Stimulated activated CD8-positive, alpha-beta memory T cell treated with anti-CD3 and anti-CD28 coated beads, Interleukin-12 subunit alpha, Interleukin-12 subunit beta, amount 100 ng/mL, for 1 hour (primary cell): ENCODE data around the gene KIZ.

Source experiments
- DNase-seq: peaks from one replicate; pipeline ENCODE4 v3.0.0-alpha.2; 2020; ENCODE audit warnings: low read depth

The KIZ gene

DNA sequence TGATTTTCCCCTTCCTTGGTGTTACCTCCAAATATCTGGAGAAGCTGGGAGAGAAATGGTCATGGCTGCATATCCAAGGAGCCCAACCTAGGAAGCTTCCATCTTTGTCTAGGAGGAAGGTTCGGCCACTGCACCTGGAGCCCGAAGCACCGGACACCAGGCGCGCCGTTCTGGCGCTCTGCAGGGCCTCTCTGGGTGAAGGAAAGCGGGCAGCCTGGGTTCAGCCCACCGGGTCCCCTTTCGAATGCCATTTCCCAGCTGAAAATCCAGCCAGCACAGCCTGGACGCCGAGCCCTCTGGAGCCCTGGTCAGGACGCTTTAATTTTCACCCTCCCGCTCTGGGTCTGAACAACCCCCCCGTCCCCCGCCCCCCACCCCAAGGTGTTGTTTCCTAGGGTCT, 21.0 kb upstream of the KIZ start:
- DNase-seq: no peak

DNA sequence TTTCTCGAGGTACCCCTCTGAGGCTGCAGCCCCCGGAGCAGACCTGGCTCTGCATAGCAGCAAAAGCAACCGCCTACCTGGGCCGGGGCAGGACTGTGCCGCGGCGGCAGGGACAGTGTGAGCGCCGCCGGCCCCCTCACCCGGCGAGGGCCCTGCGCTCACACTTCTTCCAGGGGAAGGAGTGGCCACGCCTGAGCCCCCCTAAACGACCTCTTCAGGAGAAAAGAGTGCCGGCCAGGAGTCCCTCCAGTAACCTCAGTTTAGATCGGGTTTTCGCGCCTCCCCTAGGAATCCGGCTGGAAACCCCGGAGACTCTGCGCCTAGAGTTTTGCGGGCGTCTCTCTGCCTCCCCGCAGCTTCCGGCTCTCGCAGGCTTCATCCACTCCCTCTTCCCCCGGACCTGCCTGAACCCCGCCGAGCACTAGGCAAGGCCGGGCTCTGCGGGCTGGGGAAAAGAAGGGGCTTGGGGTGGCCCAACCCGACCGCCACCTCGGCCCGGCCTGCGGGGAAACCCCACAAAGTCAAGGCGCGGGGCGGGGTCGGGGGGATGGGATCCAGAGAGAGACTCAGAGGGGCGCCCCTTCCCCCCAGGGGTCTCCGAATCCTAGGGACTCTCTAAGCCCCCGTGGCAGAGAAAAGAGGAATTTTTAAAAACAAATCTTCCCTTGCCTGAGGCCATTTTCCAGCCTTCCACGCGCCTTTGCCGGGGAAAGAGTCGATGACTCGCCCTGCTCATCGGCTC, 20.3 kb upstream of the KIZ start:
- no peak for DNase-seq

DNA sequence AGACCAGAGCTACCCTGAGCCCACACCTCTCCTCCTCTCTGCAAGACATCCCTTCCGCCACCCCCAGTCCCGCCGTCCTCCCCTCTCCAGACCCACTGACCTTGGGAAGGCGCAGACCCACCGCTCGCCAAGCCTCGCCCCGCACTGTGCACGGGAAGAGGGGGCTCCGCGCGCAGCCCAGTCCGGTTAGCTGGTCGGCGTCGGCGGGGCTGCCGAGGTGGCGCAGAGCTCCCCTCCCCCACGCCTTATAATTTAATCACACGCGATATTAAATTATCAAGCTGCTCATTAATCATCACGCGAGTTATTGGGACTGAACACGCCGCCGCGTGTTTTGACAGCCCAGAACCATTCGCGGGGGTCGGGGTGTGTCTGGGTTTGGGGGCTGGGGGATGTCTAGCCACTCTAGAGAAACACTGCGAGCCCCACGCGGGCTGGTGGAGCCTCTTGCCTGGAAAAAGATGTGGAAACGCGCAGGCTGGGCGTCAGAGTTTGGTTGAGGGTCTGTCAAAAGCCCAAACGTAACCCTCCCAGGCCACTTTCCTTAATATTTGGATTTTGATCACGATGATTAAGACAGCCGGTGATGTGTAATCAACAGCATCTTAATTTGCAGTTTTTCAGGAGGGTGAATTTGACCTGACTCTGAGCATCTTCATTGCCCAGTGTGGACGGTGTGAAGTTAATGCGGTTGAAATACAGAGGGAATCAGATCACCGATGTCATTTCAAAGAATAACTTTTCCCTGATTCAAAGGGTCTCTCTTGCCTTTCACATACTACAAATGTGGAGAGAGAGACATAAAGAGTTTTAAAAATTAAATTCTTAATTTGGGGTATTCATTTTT, 19.5 kb upstream of the KIZ start, which contains the start of gene LINC00237:
Gene LINC00237 (minus strand): TSS at position 188 of the 847 bp plus-strand sequence.
- DNase-seq: no peak

- no peak for DNase-seq
Measured at GRCh38 chr20:21109144-21109543, 16.7 kb upstream of the KIZ start.

DNA sequence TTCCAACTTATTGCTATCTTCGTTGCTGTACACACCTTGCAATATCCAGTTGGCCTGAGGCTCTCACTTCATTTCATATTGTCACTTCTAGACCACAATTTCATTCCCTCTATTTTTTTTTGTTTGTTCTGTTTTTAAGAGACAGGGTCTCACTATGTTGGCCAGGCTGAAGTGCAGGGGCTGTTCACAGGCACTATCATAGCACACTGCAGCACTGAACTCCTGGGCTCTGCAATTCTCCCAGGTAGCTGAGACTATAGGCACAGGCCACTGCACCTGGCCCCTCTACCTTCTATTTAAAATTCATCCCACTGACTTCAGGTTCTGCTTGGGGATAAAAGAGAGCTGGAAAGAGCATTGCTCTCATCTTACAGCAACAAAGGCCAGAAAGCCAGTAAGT, 15.1 kb upstream of the KIZ start:
- DNase-seq: no peak

DNA sequence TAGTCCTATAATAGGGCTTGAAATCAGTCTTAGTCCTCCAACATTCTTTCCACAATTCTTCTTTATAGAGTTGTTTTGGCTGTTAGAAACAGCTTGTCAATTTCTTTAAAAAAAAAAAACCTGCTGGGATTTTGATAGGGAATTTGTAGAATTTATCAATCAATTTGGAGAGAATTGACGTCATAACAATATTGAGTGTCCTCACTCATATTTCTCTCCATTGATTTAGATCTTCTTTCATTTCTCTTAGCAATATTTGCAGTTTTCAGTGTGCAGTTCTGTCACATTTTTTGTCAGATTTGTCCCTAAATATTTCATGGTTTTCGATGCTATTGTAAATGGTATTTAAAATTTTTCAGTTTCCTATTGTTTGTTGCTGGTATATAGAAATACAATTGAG, 14.5 kb upstream of the KIZ start:
- DNase-seq: no peak

- no peak for DNase-seq
Measured at GRCh38 chr20:21113697-21114096, 12.2 kb upstream of the KIZ start.

DNA sequence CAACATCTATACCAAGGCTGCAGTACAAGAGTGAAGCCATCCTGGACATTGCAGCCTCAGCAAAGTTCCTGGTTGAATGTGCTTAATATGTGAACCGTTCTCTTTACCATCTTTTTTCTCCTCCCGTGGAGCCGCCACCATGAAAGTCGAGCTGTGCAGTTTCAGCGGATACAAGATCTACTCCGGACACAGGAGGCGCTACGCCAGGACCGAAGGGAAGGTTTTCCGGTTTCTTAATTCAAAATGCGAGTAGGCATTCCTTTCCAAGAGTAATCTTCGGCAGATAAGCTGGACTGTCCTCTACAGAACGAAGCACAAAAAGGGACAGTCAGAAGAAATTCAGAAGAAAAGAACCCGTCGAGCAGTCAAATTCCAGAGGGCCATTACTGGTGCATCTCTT, 11.3 kb upstream of the KIZ start:
- DNase-seq: no peak

DNA sequence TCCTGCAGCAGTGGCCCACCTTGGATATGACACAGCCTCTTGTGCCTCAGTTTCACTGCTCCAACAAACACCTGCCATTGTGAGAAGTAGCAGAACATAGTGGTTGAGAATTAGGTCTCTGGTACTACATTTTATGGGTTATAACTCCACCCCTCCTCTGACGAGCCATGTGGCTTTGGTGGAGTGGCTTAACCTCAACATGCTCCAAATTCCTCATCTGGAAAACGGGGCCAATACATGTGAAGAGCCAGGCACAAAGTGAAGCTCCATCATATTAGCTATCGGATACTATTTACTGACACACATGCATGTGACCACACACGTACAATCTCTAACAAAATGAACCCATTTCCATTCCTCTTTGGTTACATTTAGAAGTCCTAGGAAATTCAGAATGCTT, 8.4 kb upstream of the KIZ start:
- no peak for DNase-seq

GRCh38 chr20:21118138-21118537, 7.7 kb upstream of the KIZ start:
- no peak for DNase-seq

DNA sequence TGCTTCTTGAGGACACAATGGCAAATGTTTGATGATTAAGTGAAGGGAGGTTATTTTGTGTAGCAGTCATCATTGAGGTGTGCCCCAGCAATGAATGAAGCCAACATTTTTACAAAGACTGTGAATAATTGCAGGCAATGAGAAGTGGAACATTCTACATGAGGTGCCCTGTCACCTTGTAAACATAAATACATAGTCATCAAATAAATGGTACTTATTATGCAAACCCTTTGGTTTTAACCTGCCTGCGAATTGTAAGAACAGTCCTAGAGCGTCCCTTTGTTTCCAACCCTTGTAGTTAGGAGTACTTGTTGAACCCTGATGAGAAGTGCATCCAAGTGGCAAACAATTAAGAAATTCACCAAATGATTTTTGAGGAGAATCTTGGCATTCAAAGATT, 7.1 kb upstream of the KIZ start:
- DNase-seq: no peak

- no peak for DNase-seq
Measured at GRCh38 chr20:21124190-21124589, 1.7 kb upstream of the KIZ start.

- DNase-seq: no peak
Measured at GRCh38 chr20:21125072-21125848, 622 bp upstream of the KIZ start.

DNA sequence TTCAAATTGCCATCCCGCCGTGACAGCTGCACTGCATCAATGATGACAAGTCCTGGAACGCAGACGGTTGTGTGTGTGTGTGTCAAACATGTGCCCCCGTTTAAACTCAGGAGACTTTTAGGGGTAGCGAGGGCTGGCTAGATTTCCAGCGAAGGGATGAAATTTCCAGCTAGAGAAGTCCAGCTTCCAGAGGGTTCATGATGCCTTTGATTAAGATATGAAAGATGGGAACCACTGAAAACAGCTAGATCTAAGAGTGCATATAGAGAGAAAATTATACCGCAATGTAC, 644 bp downstream of the KIZ start:
- no peak for DNase-seq

DNA sequence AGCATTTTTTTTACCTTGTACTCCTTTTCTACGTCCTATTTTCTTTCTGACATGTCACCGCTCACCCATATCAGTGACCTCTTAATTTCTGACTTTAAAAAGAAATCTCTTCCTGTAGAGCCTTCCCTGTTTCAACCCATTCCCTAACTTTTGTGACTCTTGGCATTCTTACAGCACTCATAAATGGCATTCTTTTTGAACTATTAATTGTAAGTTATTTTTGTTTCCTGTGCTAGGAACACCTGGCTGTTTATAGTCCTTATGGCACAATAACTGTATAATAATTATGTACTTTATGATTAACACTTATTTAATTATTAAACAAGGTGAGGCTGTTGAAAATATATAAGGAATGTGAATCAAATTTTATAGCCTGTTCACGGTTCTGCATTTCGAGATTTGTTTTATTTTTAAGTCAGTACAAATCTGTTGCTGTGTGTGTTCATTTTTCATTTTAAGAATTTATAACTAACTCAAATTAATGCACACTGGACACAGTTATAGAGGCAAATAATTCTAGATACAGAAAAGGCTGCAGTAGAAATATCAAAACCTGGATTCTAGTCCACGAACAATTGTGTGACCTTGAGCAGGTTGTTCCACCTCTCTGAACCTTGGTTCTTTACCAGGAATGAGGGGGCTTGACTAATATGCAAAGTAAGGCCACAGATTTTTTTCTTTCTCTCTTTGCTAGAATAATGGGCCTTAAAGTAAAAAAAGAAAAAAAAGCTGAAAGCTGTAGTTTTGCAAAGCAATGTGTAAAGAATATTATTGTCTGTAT, 1.5 kb downstream of the KIZ start:
- no peak for DNase-seq

- DNase-seq: no peak
Measured at GRCh38 chr20:21129861-21130260, 4.0 kb downstream of the KIZ start.

- no peak for DNase-seq
Measured at GRCh38 chr20:21133404-21133803, 7.5 kb downstream of the KIZ start.

DNA sequence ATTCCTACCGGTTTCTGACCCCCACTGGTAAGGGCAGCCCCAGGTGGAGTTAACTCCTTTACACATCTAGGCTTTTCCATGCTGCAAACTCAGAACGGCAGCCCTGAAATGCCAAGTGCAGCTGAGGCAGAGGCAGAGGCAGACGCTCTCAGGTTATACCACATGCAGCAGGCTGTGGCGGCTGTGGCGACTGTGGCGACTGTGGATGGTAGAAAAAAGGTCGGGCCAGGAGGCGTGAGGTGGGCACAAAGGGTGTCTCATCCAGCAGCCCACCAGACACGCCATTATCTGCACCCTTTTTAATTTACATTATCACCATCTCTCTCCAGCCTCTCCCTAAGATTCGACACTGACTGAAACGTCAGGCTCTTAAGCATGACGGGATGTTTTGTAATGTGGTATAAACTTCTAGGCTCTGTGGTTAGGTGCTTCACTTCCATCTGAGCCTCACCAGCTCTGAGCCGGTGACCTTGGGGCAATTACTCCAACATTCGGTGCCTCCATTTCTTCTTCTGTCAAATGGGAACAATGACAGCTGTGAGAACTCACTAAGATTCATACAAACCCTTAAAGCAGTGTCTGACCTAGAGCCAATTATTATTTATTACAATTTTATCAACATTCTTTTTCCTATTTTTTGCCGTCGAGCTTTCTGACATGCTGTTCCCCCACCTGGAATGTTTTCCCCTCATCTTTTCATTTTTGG, 8.2 kb downstream of the KIZ start:
- DNase-seq: no peak

GRCh38 chr20:21134883-21135493, 9.1 kb downstream of the KIZ start:
- DNase-seq: no peak

DNA sequence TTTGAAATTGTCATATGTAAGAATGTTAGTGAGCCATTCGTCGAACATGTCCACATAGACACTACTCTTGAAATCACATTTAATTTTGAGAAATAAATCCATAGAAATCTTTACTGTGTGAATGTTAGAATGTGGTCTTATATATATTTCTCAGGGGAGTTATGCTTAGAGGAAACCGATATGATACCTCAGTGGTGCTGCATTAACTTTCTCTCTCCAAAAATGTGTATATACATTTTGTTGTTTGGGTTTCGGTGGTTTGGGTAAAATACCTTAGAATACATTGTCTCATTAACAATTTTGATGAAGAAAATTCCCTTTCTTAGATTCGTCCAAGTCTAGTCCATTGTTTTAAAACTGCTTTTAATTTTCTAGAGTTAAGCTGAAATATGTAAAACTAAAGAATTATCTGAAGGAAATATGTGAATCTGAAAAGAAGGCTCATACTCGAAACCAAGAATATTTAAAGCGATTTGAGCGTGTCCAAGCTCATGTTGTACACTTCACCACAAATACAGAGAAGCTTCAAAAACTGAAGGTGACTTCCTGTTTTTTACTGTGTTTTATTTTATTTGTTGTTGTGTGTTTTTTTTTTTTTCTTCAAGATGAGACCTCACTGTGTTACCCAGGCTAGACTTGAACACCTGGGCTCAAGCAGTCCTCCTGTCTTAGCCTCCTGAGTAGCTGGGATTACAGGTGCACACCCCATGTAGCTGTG, 10.3 kb downstream of the KIZ start:
- no peak for DNase-seq
